Activated CD4-positive, alpha-beta T cell treated with anti-CD3 and anti-CD28 coated beads for 1 hour (primary cell): ENCODE data around the gene PRSS12.
"Not testable (repeated sequence)": the region's sequence is repeated elsewhere in the genome, so short reads cannot be mapped to it uniquely, and the experiment has no call there.

Experiments used
- DNase-seq: peaks from one replicate; pipeline ENCODE4 v3.0.0-alpha.2; 2020

PRSS12 gene

DNA sequence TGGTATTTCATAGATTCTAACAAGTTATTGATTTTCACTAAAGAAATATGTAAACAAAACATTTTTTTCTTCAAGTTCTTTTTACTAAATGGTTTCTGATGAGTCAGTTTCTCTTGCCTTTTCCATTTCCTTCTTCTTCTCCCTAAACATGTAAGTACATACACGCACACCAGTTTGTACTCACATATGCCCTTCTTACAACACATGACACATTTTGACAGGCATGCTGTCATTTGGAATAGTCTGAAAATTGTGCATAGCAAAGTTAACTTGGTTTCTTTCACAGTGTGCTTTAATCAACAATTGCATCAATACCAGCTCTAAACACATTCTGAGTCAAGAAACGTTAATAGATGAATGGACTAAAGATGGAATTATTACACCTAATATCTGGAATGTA lies 35.1 kb downstream of the PRSS12 start:
- no peak for DNase-seq

DNA sequence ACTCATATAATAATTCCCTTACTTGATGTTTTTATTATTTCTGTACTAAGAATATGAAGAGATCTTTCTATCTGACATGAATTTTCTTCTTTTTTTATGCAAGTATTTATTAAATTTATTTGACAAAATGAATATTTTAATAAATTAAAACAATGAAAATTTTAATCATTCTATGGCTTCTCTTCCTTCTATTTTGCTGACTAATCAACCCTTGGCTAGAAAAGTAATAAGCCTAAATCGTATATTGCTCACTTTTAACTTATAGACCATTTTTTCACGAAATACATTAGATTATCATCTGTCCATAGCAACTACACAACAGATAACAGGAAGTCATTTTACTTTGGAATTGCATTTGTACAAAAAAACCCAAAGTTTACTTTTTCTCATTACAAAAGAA lies 38.6 kb downstream of the PRSS12 start:
- DNase-seq: no peak

DNA sequence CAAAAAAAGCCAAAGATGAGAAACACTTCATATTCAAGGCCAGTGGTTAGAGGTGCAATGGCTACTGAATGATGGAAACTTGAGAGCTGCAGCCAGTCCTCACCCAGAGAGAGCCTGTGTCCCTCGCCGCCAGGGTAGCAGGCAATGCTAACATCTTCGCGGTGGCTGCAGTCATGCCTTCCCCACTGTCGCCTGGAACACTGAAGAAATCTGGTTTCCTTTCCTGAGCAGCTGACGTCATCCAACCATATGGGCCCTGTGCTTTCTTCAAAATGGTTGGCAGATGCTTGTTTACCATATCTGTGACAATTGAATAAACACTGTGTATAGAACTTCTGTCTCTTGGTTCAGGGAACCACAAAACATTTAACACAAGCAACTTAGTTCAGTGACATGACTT lies 39.7 kb downstream of the PRSS12 start:
- DNase-seq: no peak

DNA sequence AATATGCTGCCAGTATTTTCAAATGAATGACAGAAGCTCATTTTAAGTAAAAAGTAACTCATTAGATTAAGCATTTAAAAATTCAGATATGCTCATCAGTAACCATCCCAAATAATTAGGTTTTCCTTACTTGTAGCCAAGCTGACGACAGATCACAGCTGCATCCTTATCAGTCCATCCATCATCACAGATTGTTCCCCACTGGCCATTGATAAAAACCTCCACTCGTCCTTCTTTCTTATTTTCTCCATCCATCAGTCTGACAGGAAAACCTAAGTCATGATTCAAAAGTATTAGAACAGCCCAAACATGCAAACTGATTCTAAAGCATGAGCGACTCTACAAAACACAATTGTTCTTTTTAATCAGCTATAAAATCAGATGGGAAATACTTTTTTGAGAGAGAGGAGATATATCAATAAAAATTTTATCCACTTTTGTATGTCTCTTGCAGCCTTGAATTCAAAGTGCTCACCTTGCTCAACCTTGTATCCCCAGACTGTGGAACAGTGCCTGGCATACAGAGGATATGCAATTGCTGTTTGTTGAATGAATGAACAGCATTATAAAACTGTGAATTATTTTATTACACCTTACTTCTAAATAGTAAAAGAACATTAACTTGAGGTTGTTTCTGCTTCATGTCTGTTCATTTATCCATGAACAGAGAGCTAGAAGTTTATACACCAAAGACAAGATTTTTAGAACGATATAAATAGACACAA lies 44.3 kb downstream of the PRSS12 start:
- no peak for DNase-seq

DNA sequence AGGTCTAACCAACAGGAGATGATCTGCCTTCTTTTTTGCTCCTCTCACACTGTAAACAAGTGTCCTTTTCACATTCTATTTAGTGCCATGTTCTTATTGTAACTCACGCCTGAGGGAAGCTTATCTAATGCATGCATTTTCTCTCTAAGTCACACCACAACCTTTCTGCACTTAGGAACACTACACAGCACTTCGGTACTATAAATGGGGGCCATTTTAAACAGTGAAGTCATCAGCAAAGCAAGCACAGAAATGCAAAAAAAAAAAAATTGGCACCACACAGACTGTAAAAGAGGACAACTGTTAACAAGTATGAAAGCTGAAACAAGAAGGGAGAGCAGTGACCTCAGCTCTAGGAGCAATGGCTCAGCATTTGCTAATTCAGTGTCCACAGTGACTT lies 45.2 kb downstream of the PRSS12 start:
- no peak for DNase-seq

DNA sequence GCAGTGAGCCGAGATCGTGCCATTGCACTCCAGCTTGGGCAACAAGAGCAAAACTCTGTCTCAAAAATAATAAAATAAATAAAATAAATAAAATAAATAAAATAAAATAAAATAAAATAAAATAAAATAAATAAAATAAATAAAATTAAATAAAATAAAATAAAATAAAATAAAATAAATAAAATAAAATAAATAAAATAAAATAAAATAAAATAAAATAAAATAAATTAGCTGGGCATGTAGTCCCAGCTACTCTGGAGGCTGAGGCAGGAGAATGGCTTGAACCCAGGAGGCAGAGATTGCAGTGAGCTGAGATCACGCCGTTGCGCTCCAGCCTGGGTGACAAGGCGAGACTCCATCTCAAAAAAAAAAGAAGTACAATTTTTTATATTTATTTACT lies 53.2 kb downstream of the PRSS12 start:
- DNase-seq: not testable (repeated sequence)

DNA sequence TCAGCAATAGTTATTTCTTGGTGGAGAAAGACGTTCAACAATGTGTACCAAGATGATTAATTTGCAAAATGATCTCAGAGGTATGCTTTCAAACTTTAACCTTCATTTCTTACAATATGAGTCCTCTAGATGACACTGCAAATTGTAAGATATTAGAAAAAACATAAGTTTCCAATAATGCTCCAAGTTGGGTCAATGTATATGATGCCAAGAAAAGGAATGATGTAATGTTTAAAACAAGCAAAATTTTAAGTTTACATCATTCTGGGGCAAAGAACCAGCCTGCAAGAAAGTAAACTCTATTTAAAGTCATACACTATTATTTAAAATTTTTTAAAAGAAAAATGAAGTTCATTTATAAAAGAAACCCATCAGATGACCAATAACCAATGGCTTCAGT lies 56.1 kb downstream of the PRSS12 start:
- DNase-seq: no peak

DNA sequence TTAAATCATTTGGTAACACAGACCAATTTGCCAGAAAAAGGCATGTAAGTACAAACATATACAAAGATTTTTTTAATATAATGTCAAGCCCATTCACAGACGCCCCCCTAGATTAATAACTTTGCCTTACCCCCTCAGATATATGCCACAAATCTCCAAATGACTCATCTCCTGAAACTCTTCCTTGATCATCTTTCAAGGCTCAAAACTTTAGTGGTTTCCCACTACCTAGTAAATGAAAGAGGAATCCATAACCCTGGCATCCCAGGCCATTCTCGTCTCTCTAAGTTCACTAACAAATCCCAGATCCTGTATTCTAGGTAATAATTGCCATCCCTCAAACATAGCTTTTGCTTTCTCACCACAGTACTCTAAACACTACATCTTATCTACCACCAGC lies 61.9 kb downstream of the PRSS12 start:
- DNase-seq: no peak

DNA sequence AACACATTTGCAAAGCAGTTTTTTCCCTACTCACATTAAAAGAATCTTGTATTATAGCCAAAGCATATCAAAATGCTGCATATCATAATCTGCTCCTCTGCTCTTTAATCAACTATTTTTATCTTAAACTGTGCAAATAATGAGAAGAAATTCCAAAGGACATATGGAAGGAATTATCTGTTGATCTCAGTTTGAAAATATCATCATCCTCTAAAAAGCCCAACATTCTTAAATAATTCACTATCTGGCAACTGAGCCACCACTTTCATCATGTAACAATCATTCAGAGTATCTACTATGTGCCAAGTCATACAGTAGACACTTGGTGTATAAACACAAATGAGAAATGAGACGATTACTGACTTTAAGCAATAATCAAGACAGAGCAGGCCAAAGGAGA lies 63.0 kb downstream of the PRSS12 start:
- DNase-seq: no peak

DNA sequence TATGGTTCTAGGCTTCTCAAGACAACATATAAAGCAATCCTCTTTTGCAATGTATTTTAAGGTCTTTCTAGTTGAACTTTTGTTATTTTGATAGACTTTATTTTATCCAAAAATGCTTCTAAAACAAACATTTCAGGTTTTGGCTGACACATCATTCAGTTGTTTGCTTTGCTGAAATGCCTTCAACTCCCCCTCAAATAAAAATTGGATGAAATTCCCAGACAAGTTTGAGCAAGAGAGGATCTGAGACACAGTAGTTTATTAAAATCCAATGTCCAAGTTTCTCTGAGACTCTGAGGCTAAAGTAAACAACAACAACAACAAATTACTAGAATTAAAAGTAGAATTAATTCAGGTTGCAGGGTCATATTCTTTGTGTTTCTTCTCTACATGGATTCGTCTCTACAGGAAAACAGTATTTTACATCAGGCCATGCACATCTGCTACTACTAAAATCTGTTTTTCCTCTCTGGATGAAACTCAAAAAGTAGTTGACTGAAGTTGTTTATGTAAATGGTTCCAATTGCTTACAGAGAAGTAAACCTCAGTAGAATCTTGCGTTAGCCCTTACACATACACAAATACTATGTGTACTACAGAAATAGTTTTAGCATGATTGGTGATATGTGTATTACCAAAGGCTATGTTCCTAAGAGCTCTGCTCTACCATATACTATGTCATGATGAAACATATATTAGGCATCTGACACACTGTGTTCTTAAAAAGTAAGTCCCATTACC lies 64.9 kb downstream of the PRSS12 start:
- no peak for DNase-seq

DNA sequence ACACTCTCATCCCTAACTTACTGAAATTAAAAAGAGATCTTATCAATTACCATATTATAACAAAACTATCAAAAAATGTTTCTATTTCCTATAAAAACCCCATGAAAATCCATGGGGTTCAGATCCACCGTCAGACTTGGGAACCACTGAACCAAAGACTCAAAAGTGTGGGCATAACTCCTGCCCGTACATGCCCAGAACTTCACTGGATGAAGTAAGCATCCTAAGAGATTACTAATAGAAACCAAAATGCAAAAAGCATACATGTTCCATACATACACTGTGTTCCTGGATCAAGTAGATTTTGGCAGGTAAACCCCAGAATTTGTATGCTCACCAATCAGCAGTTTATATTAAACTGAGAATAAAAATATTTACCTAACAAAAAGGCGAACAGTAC lies 66.1 kb downstream of the PRSS12 start:
- DNase-seq: no peak

DNA sequence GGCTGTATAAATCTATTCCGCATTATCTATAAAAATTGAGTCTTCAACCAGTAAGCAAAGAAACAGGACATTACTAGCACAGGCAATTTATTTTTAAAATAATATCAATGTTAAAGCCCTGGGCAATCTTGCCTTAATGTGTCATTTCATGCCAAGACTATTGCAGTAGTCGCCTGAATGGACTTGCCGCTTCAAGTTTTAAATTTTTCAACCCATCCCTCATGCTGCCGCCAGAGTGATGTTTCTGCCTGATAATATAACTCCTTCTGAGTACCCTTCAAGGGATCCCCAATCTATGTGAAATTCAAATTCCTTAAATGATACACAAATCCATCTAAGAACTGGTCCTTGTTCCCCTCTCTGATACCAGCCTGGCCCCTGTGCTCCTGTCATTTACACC lies 66.9 kb downstream of the PRSS12 start:
- no peak for DNase-seq

DNA sequence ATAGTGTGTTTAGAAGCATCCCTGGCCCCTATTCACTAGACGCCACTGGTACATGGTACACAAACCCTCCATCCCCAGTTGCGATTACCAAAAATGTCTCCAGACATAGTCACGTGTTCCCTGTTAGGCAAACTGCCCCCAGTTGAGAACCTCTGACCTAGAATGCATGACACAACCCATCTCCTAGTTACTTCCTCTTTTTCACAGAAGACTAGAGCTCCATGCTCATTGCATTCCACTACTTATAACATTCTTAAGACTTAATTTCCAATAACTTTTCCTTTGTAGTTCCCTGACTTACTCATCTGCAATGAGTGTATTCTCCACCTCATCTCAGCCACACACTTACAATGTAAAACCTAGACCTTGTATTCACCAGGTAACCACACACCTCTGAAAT lies 68.6 kb downstream of the PRSS12 start:
- DNase-seq: no peak

DNA sequence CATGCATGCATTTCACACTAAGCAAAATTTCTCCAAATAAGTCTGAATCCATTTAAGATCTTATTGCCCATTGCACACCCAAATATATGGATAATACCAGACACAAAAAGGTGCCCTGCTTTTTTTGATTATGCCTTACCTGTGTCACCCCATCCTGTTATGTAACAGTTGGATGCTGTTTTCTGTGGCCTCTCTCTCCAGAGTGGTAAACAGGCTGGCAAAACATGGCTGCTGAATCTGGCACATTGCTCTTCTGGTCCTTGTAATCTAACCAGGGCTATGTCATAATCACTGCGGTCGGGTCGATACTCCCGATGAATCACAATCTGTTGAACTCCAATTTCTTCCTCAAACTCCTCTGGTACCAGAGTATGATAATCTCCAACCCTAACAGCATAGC lies 70.1 kb downstream of the PRSS12 start:
- DNase-seq: no peak

DNA sequence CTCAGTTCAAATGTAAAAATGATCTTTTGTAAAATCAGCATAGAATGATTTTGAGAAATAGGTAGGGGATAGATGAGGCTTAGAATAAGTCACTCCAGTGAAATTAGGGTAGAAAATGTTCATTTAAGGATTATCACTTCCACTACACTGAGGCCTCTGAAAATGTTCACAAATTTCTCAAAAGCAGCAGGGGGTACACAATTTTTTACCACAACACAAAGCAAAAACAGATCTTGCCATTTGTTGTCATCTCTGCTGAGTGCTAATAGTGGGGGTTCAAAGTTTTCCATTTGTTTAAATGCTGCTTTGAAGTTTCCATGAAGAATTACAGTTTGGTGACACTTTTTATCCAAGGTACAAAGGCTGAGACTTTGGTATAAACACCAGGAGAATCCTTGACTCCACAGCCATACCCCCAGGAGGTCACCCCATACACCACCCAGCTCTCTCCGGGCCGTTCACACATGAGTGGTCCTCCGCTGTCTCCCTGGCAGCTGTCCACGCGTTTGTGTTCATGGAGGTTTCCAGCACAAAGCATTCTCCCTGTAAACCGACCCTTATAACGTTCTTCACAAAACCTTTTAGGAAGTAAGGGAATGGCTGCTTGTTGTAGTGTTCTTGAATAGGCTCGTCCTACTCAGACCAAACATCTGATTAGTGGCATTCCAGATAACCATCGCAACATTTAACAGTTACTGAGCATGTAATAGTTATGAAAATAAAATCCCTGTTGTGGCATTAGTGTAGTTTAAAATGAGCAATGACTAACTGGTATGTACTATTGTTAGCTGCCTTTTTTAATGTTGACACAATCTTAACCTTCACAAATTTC lies 71.0 kb downstream of the PRSS12 start:
- DNase-seq: no peak

DNA sequence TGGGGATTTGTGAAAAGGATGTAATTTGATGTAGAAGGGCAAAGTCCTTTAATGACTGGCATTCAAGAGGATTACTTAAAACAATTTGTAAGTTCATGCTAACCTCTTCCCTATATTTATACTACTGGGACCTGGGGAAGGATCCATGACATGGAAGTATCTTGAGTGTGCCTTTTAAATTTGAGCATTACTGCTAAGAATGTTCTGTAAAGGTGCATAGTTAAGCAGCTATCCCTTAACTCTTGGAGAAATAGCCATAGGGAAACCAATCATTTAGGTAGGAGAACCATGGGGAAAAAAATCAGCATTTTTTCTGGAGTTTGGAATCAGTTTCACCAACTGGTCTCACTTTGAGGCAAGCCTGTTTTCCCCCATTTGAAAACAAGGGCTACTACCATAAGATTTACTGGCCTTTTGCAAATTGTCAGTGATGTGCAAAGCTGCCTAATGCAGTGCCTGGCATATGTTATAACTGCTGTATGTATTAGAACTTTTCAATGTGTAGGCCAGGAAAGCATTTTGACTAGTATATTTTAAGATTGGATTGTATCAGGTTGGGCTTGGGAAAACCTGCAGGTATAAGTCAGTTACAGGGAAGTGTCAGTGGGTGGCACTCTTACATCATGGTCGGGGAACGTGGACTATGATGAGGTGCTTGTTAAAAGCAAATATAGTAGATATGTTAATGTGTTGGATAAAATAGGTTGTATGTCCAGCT lies 72.1 kb downstream of the PRSS12 start:
- no peak for DNase-seq

DNA sequence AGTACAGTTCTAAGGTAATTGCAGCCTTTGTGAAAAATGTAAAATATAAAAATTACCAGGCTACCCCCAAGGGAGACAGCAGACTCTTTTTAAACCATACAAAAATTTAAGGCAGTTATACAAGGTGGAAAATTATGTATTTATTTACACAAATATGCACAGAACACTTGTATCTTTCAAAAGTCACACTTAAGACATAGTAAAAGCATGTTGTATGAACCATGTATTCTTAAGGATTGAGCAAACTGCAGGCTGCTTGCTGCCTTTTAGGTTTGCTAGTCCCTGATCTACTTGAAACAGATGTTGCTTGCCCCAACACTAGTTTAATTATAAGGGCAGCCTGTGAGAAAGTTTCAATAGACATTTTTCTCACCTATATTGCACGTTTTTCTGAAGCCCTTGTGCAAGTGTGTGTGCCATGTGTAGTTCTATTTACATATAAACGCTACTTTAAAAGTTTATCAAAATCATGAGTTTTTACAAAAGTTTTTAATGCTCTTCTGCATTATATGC lies 72.8 kb downstream of the PRSS12 start:
- no peak for DNase-seq

DNA sequence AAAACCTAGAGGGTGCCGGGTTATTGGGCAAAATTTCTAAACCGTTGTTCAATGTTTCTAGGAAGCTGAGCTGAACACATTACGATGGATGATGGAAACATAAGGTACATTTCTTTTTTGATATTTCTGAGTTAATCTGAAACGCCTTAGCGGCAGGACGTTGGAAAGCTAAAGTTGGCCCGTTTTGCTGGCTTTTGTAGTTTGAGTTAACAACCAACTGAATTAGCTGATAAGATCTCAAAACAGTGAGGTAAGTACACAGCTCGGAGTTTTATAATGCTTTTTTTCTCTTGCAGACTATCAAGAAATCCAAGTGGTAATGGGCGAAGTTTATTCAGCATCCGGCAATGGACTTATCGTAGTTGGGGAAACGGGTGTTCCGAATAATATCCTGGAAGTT lies 73.5 kb downstream of the PRSS12 start:
- no peak for DNase-seq

DNA sequence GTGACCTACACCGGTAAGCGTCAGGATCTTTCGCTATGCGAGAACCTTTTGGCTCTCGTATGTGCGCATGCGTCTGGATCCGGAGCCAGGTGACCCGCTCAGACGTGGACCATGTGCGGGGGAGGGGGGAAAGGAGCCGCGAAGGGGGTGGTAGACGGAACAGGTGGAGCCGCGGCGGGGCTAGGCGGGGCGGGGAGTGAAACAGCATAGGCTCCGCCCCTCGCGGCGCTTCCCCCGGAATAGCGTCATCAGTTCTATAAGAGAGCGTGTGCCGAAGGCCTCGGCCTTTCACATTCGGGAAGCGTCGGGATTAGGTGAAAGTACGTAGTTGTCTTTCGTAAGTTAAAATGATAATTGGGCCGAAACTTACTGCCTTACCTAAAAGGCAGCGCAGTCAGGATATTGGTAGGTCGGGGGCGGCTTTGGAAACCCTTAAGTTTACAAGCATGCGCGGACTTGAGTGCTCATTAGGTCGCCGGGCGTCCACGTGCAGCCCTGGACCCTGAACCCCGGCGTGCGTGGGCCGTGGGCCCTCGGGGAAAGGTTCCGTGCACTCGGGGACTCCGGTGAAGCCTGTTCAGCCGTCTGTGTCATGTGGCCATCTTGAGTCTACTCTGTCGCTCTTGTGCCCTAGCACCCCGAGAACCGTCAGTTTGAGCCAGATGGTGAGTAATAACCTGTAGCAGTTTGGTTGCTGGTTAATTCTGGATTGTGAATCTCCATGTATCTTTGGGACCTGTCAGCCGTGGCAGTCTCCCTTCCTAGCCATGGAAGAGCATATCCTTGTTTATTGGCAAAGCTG lies 74.1 kb downstream of the PRSS12 start:
- DNase-seq: peak; percentile 97

DNA sequence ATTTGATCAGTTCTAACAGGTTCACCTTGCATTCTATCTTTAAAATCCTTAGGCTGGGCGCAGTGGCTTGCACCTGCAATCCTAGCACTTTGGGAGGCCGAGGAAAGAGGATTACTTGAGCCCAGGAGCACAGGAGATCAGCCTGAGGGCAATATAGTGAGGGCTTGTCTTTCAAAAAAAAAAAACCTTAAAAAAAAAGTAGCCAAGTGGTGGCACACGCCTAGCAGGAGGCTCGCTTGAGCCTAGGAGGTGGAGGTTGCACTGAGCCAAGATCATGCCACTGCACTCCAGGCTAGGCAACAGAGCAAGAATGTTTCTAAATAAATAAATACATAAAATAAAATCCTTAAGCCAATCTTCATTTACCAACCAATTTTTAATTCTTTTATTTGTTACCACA lies 75.6 kb downstream of the PRSS12 start:
- no peak for DNase-seq

DNA sequence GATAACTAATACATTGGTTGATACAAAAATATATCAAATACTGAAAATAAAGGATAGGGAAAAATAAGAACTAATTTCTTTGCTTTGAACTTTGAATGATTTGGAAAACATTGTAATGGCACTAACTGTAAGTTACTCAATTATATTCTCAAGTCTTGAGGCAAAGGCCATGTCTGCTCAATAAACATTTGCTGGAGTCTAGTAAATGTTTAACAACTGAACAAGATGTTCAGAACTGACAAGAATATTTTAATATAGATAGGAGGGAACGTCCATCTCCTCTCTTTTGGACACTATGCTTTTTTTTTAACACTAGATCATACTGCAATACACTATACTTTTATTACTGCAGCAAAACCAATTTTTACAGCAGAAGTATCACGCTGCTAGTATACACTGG lies 76.2 kb downstream of the PRSS12 start:
- no peak for DNase-seq

DNA sequence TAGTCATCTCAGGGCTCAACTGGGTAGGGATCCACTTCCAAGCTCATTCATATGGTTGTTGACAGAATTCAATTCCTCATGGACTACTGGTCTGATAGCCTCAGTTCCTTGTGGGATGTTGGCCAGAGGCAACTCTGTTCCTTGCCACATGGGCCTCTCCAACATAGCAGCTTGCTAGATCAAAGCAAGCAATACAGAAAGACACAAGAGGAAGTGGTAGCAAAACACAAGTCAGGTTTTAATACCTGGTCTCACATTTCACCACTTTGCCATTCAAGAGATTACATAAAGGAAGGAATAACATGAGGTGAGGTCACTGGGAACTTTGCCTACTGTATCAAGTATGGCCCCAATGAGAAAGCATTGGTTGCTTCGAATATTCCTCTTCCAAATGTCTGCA lies 79.2 kb downstream of the PRSS12 start:
- DNase-seq: no peak
